Esophagus squamous epithelium (tissue), 5 donors: ENCODE data around the gene HDAC6. TPM values are rescaled to one million over a fixed set of nuclear protein-coding genes. Genes with fewer than 3 reads are reported as not detected.

Experiments used
- DNase-seq: peaks from one replicate; lab custom pipeline; 2025; lab: John Stamatoyannopoulos, UW
- H3K27ac ChIP-seq, 4 donors: fragments of 200-600 bp; sonication (generic); one replicate each; pipeline ENCODE4 v1.5.1; 2016 to 2019; ENCODE audit warnings: mild to moderate bottlenecking in 1 of 4
- H3K27me3 ChIP-seq, 4 donors: fragments of 200-600 bp; sonication (generic); 1 replicate in 3 of 4; 2 replicates in 1 of 4; pipeline versions ENCODE4 v1.5.1 to v1.6.0; 2017 to 2021; ENCODE audit warnings: antibody characterized with exemption in 1 of 4
- H3K36me3 ChIP-seq, 3 donors: fragments of 200-600 bp; sonication (generic); one replicate each; pipeline ENCODE4 v1.5.1; 2016 to 2019
- H3K4me1 ChIP-seq, 3 donors: fragments of 200-600 bp; sonication (generic); one replicate each; pipeline ENCODE4 v1.5.1; 2017 to 2019
- H3K4me3 ChIP-seq, 4 donors: fragments of 200-600 bp; sonication (generic); 1 replicate in 3 of 4; 2 replicates in 1 of 4; pipeline ENCODE4 v1.5.1; 2016 to 2019; ENCODE audit warnings: mild to moderate bottlenecking in 2 of 4, moderate library complexity in 1 of 4
- H3K9me3 ChIP-seq, 3 donors: fragments of 200-600 bp; sonication (generic); one replicate each; pipeline ENCODE4 v1.5.1; 2016 to 2019
- CTCF ChIP-seq, 6 experiments: fragments of 450-650 bp in 4 of 6; fragments of 200-600 bp in 2 of 6; sonication (generic) in 2 of 6; IDR thresholded peaks; one replicate each; pipeline ENCODE4 v1.5.1; 2016 to 2019; ENCODE audit warnings: antibody characterized with exemption in 6 of 6, mild to moderate bottlenecking in 4 of 6, moderate library complexity in 4 of 6
- POLR2A ChIP-seq, 4 donors: fragments of 450-650 bp; IDR thresholded peaks; one replicate each; pipeline ENCODE4 v1.6.1; 2017; ENCODE audit warnings: antibody characterized with exemption in 4 of 4, mild to moderate bottlenecking in 4 of 4, moderate library complexity in 3 of 4
- WGBS, 2 donors: methylation state at CpG; one replicate each; pipeline ENCODE4 v1.1.5; 2018; 5-methylcytosine and 5-hydroxymethylcytosine counted together
- intact Hi-C: fragments of 100-400 bp; cut with DNase I; formaldehyde crosslinking; loops from one replicate; pipeline ENCODE4 v1.15.0; 2022
- total RNA-seq, 4 donors: library from RNA; depleted of rRNA; stranded (reverse); fragments of >200 nt; gene quantifications; one replicate each; pipeline ENCODE4 v1.1.0, GENCODE V29; 2016
- donor health status: DM: yes; HTN: yes; CAD: no.

The HDAC6 gene
- total RNA-seq, 4 donors from 2014 or later: 39.9 to 54.9 (median 48.2) TPM

DNA sequence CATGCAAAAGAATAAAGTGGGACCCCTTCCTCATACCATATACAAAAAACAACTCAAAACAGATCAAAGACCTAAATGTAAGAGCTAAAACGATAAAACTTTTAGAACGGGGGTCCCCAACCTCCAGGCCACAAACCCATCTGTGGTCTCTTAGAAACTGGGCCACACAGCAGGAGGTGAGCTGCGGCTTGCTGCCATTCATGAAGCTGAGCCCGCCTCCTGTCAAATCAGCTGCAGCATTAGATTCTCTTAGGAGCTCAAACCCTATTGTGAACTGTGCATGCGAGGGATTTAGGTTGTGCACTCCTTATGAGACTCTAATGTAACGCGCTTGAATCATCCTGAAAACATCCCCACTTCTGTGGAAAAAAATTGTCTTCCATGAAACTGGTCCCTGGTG, 22.5 kb upstream of the HDAC6 start:
- no peaks in the 10 kb centered on the region for H3K36me3 ChIP-seq
- intact Hi-C loops: no loop called here
- DNase-seq: no peak
- WGBS, 2 donors: 76 to 80% methylated on average over 4 to 7 of the region's 7 CpGs
- H3K27me3 ChIP-seq: no peaks in the 10 kb centered on the region
- H3K9me3 ChIP-seq: no peaks in the 10 kb centered on the region
- no peaks in the 10 kb centered on the region for H3K4me1 ChIP-seq
- H3K4me3 ChIP-seq: no peak overlapping the region
- H3K27ac ChIP-seq: no peak overlapping the region
- TF ChIP-seq POLR2A (IDR thresholded peaks at IDR 0.05): no peak
- TF ChIP-seq CTCF (IDR thresholded peaks at IDR 0.05): no peak

DNA sequence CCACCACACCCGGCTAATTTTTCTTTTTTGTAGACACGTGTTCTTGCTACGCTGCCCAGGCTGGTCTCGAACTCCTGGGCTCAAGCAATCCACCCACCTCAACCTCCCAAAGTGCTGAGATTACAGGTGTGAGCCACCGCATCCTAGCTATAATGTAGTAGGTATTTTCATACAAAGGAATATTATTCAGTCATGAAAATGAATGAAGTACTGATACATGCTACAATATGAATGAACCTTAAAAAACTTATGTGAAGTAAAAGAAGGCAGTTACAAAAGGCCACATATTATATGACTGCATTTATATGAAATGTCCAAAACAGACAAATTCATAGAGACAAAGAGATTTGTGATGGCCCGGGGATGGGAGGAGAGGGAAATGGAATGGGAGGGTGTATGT, 20.2 kb upstream of the HDAC6 start:
- DNase-seq: no peak
- Histone ChIP-seq H3K4me3 (no peak overlapping the region), H3K36me3 (no peaks in the 10 kb centered on the region), H3K27ac (no peak overlapping the region), H3K27me3 (peaks cover 0 to 6% (median 0%) of the 10 kb centered on the region in 4 donors), H3K9me3 (no peaks in the 10 kb centered on the region), H3K4me1 (no peaks in the 10 kb centered on the region)
- intact Hi-C loops: no loop called here
- TF ChIP-seq POLR2A (IDR thresholded peaks at IDR 0.05) (no peak), CTCF (IDR thresholded peaks at IDR 0.05) (no peak)
- 80 to 81% methylated on average over 1 to 5 of the region's 6 CpGs for WGBS, 2 donors

GRCh38 chrX:48782216-48782615, 19.7 kb upstream of the HDAC6 start:
- Histone ChIP-seq H3K27ac (no peak overlapping the region), H3K9me3 (no peaks in the 10 kb centered on the region), H3K36me3 (no peaks in the 10 kb centered on the region), H3K4me3 (no peak overlapping the region), H3K4me1 (no peaks in the 10 kb centered on the region), H3K27me3 (peaks cover 0 to 6% (median 0%) of the 10 kb centered on the region in 4 donors)
- intact Hi-C loops: no loop called here
- 60 to 61% methylated on average over 2 of the region's 2 CpGs for WGBS, 2 donors
- no peak for DNase-seq
- TF ChIP-seq CTCF (IDR thresholded peaks at IDR 0.05) (no peak), POLR2A (IDR thresholded peaks at IDR 0.05) (no peak)

DNA sequence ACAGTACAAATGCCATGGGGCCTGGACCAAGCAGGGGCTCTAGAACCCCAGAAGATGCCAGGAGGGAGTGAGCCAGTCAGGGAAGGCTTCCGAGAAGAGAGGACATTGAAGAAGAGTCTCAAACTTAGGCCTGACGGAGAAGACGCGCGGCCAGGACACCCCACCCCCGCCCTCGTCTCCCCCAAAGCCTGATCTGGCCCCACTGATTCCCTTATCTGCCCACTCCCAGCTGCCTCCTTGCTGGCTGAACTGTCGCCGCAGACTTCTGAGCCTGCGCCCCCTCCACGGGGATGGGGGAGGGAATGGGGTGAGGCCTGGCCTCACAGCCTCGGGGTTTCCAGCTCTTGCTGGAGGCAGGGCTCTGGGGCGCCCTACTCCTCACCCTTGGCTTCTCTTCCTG, 19.1 kb upstream of the HDAC6 start:
- intact Hi-C loops: no loop called here
- WGBS, 2 donors: 86% methylated on average over 12 of the region's 13 CpGs; no CpG with 5 or more reads in 1 of the 2 donors
- TF ChIP-seq CTCF (IDR thresholded peaks at IDR 0.05): no peak
- TF ChIP-seq POLR2A (IDR thresholded peaks at IDR 0.05): no peak
- H3K27ac ChIP-seq: no peak overlapping the region
- no peaks in the 10 kb centered on the region for H3K4me1 ChIP-seq
- H3K9me3 ChIP-seq: no peaks in the 10 kb centered on the region
- DNase-seq: no peak
- no peaks in the 10 kb centered on the region for H3K36me3 ChIP-seq
- H3K27me3 ChIP-seq: peaks cover 0 to 9% (median 0%) of the 10 kb centered on the region in 4 donors
- H3K4me3 ChIP-seq: no peak overlapping the region

DNA sequence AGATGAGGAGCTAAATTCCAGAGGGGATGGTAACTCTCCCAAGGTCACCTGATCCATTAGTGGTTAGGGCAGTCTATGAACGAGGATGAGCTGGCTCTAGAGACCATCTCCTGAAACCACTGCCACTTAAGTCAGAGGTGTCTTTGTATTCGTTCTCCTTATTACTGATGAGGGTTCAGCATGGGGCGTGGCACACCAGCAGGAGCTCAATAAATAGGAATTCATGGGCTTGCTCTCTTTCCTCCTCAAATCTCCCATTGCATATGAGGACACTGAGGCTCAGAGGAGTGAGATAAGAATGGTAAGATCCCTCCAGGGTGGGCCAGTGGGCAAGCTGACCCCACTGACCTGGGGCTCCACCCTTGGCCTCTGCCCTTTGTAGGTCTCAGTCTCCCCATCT, 17.1 kb upstream of the HDAC6 start:
- WGBS, 2 donors: 50 to 59% methylated on average over 1 to 2 of the region's 3 CpGs
- Histone ChIP-seq H3K36me3 (no peaks in the 10 kb centered on the region), H3K9me3 (no peaks in the 10 kb centered on the region), H3K27me3 (peaks cover 0 to 10% (median 0%) of the 10 kb centered on the region in 4 donors), H3K4me3 (no peak overlapping the region), H3K4me1 (no peaks in the 10 kb centered on the region), H3K27ac (no peak overlapping the region)
- intact Hi-C loops: no loop called here
- no peak for DNase-seq
- TF ChIP-seq POLR2A (IDR thresholded peaks at IDR 0.05) (no peak), CTCF (IDR thresholded peaks at IDR 0.05) (no peak)
